Transverse colon (tissue), 4 donors: ENCODE data around the gene SRSF11.

ENCODE experiments used
- EP300 ChIP-seq: sonication (generic); formaldehyde crosslinking; IDR thresholded peaks from one replicate; pipeline ENCODE4 v1.6.1; 2017; ENCODE audit warnings: antibody characterized with exemption, low read depth
- POLR2A ChIP-seq: fragments of 450-650 bp; IDR thresholded peaks from one replicate; pipeline ENCODE4 v1.6.1; 2016; ENCODE audit warnings: antibody characterized with exemption, mild to moderate bottlenecking, moderate library complexity
- POLR2AphosphoS5 ChIP-seq, 3 donors: sonication (generic); formaldehyde crosslinking; IDR thresholded peaks; one replicate each; pipeline ENCODE4 v1.6.1; 2016; ENCODE audit warnings: antibody characterized with exemption in 3 of 3
- TF ChIP-seq, protein P1 (sequence below), 5 experiments: fragments of 200-600 bp in 3 of 5; fragments of 450-650 bp in 2 of 5; sonication (generic) in 3 of 5; IDR thresholded peaks; 1 replicate in 2 of 5; 2 replicates in 3 of 5; pipeline ENCODE4 v1.5.1; 2016 to 2017; ENCODE audit warnings: antibody characterized with exemption in 5 of 5, inconsistent platforms in 3 of 5, mild to moderate bottlenecking in 2 of 5, moderate library complexity in 1 of 5

DNA sequence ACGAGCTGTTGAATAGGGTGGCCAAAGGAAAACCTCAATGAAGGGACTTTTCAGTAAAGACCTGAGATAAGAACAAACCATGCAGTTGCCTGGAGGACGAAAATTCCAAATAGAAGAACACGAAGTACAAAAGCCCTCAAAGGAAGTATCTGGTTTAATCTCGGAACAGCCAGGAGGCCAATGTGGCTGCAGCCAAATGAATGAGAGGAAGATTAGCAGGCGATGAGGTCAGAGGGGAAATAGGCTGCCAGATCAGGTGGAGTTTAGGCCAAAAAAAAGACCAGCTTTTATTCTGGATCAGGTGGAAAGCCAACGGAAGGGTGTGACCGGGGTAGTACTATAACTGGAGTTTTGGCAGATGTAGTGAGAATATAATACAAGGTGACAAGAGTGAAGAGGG, 43.7 kb downstream of the SRSF11 start:
- TF ChIP-seq, protein P1, sequence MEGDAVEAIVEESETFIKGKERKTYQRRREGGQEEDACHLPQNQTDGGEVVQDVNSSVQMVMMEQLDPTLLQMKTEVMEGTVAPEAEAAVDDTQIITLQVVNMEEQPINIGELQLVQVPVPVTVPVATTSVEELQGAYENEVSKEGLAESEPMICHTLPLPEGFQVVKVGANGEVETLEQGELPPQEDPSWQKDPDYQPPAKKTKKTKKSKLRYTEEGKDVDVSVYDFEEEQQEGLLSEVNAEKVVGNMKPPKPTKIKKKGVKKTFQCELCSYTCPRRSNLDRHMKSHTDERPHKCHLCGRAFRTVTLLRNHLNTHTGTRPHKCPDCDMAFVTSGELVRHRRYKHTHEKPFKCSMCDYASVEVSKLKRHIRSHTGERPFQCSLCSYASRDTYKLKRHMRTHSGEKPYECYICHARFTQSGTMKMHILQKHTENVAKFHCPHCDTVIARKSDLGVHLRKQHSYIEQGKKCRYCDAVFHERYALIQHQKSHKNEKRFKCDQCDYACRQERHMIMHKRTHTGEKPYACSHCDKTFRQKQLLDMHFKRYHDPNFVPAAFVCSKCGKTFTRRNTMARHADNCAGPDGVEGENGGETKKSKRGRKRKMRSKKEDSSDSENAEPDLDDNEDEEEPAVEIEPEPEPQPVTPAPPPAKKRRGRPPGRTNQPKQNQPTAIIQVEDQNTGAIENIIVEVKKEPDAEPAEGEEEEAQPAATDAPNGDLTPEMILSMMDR (IDR thresholded peaks at IDR 0.05): no peak
- TF ChIP-seq POLR2A: no peak
- TF ChIP-seq EP300: no peak
- TF ChIP-seq POLR2AphosphoS5 (IDR thresholded peaks at IDR 0.05): no peak
